H1 (cell line): ENCODE measurements around the gene CTH. TPM values are rescaled to one million over a fixed set of nuclear protein-coding genes. Genes with fewer than 3 reads are reported as not detected.

Experiments used
- BACH1 ChIP-seq: IDR thresholded peaks from 2 replicates; pipeline ENCODE4 v1.6.1; 2012; ENCODE audit warnings: low read length, improper control_type of control experiment
- BRCA1 ChIP-seq: IDR thresholded peaks from 2 replicates; pipeline ENCODE4 v1.6.1; 2012; ENCODE audit warnings: low read depth, low read length, improper control_type of control experiment
- CEBPB ChIP-seq: IDR thresholded peaks from 2 replicates; pipeline ENCODE4 v1.6.1; 2012; ENCODE audit warnings: low read depth, low read length
- CTCF ChIP-seq, 3 experiments: IDR thresholded peaks; 1 replicate in 2 of 3; 2 replicates in 1 of 3; pipeline versions ENCODE4 v1.5.1 to v1.6.1; 2011; ENCODE audit warnings: low read length in 3 of 3, mild to moderate bottlenecking in 3 of 3, inconsistent platforms in 2 of 3, low read depth in 1 of 3, moderate library complexity in 1 of 3; ENCODE audit not compliant: insufficient read depth in 1 of 3; ENCODE audit errors: control extremely low read depth in 1 of 3
- FOSL1 ChIP-seq: IDR thresholded peaks from 2 replicates; pipeline ENCODE4 v1.6.1; 2011; ENCODE audit warnings: mild to moderate bottlenecking, low read depth, low read length, moderate library complexity; ENCODE audit not compliant: insufficient read depth
- KDM1A ChIP-seq: fragments of 200-600, 300-600 bp; sonication (generic); IDR thresholded peaks from 2 replicates; pipeline ENCODE4 v1.7.1; 2016; ENCODE audit warnings: mild to moderate bottlenecking, low read length, borderline replicate concordance
- KDM4A ChIP-seq: IDR thresholded peaks from one replicate; pipeline ENCODE4 v1.7.1; 2012; ENCODE audit warnings: low read depth, mild to moderate bottlenecking, moderate library complexity, low read length, inconsistent platforms; ENCODE audit not compliant: severe bottlenecking
- RXRA ChIP-seq: IDR thresholded peaks from 2 replicates; pipeline ENCODE4 v1.6.1; 2011; ENCODE audit warnings: low read depth, mild to moderate bottlenecking, low read length, moderate library complexity; ENCODE audit not compliant: insufficient read depth
- SP2 ChIP-seq: IDR thresholded peaks from 2 replicates; pipeline ENCODE4 v1.6.1; 2012; ENCODE audit warnings: mild to moderate bottlenecking, low read length, inconsistent platforms
- polyA plus RNA-seq, 7 experiments: library from polyadenylated mRNA; depleted of rRNA in 3 of 7; stranded (reverse) in 5 of 7; unstranded in 2 of 7; fragments of >200 nt in 5 of 7; fragments of 200-250 nt in 2 of 7; gene quantifications; 1 replicate in 5 of 7; 2 replicates in 1 of 7; 4 replicates in 1 of 7; pipeline versions ENCODE4 v1.2.1 to v1.2.3, GENCODE V29; 2011 to 2013; ENCODE audit warnings: missing spikeins in 2 of 7, mixed read lengths in 2 of 7
- total RNA-seq: library from RNA; stranded (reverse); fragmentation: NEBNext Ultra II Directional; extraction: Animal tissue kit (Norgen Biotek cat#: 25700); gene quantifications from 2 replicates; pipeline ENCODE4 v1.2.1, GENCODE V29; 2021
- TF ChIP-seq, protein P1 (sequence below): fragments of 300-600 bp; sonication (generic); IDR thresholded peaks from 2 replicates; pipeline ENCODE4 v1.7.1; 2012; ENCODE audit warnings: low read length, moderate library complexity, mild to moderate bottlenecking, inconsistent platforms; ENCODE audit not compliant: insufficient replicate concordance

CTH gene
- total and polyA plus RNA-seq, 2 of the 8 experiments (the other 6 are each of a cell fraction or from before 2014, with no cell fraction given): 31.7 to 33.2 TPM

DNA sequence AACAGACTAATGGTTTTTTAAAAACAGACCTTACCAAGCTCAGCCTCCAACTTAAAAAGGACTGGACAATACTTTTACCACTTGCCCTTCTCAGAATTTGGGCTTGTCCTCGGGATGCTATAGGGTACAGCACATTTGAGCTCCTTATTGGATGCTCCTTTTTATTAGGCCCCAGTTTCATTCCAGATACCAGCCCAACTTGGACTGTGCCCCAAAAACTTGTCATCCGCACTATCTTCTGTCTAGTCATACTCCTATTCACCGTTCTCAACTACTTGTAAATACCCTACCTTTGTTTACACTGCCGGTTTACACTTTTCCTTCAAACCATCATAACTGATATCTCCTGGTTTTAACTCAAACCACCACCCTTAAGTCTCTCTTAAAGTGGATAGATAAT is 38.6 kb upstream of the CTH start (continued):
- TF ChIP-seq, protein P1, sequence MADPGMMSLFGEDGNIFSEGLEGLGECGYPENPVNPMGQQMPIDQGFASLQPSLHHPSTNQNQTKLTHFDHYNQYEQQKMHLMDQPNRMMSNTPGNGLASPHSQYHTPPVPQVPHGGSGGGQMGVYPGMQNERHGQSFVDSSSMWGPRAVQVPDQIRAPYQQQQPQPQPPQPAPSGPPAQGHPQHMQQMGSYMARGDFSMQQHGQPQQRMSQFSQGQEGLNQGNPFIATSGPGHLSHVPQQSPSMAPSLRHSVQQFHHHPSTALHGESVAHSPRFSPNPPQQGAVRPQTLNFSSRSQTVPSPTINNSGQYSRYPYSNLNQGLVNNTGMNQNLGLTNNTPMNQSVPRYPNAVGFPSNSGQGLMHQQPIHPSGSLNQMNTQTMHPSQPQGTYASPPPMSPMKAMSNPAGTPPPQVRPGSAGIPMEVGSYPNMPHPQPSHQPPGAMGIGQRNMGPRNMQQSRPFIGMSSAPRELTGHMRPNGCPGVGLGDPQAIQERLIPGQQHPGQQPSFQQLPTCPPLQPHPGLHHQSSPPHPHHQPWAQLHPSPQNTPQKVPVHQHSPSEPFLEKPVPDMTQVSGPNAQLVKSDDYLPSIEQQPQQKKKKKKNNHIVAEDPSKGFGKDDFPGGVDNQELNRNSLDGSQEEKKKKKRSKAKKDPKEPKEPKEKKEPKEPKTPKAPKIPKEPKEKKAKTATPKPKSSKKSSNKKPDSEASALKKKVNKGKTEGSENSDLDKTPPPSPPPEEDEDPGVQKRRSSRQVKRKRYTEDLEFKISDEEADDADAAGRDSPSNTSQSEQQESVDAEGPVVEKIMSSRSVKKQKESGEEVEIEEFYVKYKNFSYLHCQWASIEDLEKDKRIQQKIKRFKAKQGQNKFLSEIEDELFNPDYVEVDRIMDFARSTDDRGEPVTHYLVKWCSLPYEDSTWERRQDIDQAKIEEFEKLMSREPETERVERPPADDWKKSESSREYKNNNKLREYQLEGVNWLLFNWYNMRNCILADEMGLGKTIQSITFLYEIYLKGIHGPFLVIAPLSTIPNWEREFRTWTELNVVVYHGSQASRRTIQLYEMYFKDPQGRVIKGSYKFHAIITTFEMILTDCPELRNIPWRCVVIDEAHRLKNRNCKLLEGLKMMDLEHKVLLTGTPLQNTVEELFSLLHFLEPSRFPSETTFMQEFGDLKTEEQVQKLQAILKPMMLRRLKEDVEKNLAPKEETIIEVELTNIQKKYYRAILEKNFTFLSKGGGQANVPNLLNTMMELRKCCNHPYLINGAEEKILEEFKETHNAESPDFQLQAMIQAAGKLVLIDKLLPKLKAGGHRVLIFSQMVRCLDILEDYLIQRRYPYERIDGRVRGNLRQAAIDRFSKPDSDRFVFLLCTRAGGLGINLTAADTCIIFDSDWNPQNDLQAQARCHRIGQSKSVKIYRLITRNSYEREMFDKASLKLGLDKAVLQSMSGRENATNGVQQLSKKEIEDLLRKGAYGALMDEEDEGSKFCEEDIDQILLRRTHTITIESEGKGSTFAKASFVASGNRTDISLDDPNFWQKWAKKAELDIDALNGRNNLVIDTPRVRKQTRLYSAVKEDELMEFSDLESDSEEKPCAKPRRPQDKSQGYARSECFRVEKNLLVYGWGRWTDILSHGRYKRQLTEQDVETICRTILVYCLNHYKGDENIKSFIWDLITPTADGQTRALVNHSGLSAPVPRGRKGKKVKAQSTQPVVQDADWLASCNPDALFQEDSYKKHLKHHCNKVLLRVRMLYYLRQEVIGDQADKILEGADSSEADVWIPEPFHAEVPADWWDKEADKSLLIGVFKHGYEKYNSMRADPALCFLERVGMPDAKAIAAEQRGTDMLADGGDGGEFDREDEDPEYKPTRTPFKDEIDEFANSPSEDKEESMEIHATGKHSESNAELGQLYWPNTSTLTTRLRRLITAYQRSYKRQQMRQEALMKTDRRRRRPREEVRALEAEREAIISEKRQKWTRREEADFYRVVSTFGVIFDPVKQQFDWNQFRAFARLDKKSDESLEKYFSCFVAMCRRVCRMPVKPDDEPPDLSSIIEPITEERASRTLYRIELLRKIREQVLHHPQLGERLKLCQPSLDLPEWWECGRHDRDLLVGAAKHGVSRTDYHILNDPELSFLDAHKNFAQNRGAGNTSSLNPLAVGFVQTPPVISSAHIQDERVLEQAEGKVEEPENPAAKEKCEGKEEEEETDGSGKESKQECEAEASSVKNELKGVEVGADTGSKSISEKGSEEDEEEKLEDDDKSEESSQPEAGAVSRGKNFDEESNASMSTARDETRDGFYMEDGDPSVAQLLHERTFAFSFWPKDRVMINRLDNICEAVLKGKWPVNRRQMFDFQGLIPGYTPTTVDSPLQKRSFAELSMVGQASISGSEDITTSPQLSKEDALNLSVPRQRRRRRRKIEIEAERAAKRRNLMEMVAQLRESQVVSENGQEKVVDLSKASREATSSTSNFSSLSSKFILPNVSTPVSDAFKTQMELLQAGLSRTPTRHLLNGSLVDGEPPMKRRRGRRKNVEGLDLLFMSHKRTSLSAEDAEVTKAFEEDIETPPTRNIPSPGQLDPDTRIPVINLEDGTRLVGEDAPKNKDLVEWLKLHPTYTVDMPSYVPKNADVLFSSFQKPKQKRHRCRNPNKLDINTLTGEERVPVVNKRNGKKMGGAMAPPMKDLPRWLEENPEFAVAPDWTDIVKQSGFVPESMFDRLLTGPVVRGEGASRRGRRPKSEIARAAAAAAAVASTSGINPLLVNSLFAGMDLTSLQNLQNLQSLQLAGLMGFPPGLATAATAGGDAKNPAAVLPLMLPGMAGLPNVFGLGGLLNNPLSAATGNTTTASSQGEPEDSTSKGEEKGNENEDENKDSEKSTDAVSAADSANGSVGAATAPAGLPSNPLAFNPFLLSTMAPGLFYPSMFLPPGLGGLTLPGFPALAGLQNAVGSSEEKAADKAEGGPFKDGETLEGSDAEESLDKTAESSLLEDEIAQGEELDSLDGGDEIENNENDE: no peak
- TF ChIP-seq CTCF (IDR thresholded peaks at IDR 0.05; ENCODE audit: control extremely low read depth in 1 of 3, insufficient read depth in 1 of 3, low read depth in 1 of 3, low read length in 3 of 3) (no peak), BRCA1 (no peak), FOSL1 (no peak), BACH1 (no peak), CEBPB (no peak), SP2 (no peak), RXRA (no peak), KDM4A (no peak), KDM1A (no peak)
